SK-N-SH treated with all-trans-retinoic acid at 6 μM for 48 hours (cell line): ENCODE results near the gene HSF4.

Experiments
- ATAC-seq: fragments of 200-7000 bp; cut with Tn5 transposase; 3 replicates; pipeline ENCODE4 v1.9.1; 2020; ENCODE audit warnings: mild to moderate bottlenecking, moderate library complexity
- ARNTL ChIP-seq: fragments of 450-650 bp; formaldehyde crosslinking; IDR thresholded peaks from 2 replicates; pipeline ENCODE4 v1.5.0; 2020; ENCODE audit warnings: low read depth, mild to moderate bottlenecking, moderate library complexity, borderline replicate concordance
- BACH2 ChIP-seq: fragments of 250-450 bp; sonication (Bioruptor Pico); IDR thresholded peaks from 2 replicates; pipeline ENCODE4 v1.9.0; 2021; ENCODE audit warnings: mild to moderate bottlenecking, borderline replicate concordance
- CREB5 ChIP-seq: fragments of 250-450 bp; sonication (Bioruptor Pico); IDR thresholded peaks from 2 replicates; pipeline ENCODE4 v1.5.1; 2020; ENCODE audit warnings: low read depth, mild to moderate bottlenecking, moderate library complexity
- CSDC2 ChIP-seq: fragments of 250-450 bp; sonication (Bioruptor Pico); IDR thresholded peaks from 2 replicates; pipeline ENCODE4 v1.5.0; 2020; ENCODE audit warnings: mild to moderate bottlenecking, moderate library complexity
- CSRNP3 ChIP-seq: fragments of 250-450 bp; sonication (Bioruptor Pico); IDR thresholded peaks from 2 replicates; pipeline ENCODE4 v1.5.1; 2021; ENCODE audit warnings: mild to moderate bottlenecking, moderate library complexity
- ESRRG ChIP-seq: fragments of 250-450 bp; sonication (Bioruptor Pico); IDR thresholded peaks from 2 replicates; pipeline ENCODE4 v1.6.1; 2021; ENCODE audit warnings: mild to moderate bottlenecking
- GLIS3 ChIP-seq: fragments of 250-450 bp; sonication (Bioruptor Pico); IDR thresholded peaks from 2 replicates; pipeline ENCODE4 v1.5.0; 2020; ENCODE audit warnings: mild to moderate bottlenecking, moderate library complexity
- ISL1 ChIP-seq: fragments of 250-450 bp; sonication (Bioruptor Pico); IDR thresholded peaks from 2 replicates; pipeline ENCODE4 v2.1.2; 2022; ENCODE audit warnings: mild to moderate bottlenecking, moderate library complexity
- OSR1 ChIP-seq: fragments of 250-450 bp; sonication (Bioruptor Pico); IDR thresholded peaks from 2 replicates; pipeline ENCODE4 v1.8.0; 2022; ENCODE audit warnings: moderate library complexity, mild to moderate bottlenecking, inconsistent platforms
- PATZ1 ChIP-seq: fragments of 250-450 bp; sonication (Bioruptor Pico); IDR thresholded peaks from 2 replicates; pipeline ENCODE4 v1.8.0; 2020; ENCODE audit warnings: mild to moderate bottlenecking, moderate library complexity, borderline replicate concordance
- SNAI2 ChIP-seq: fragments of 250-450 bp; sonication (Bioruptor Pico); IDR thresholded peaks from 2 replicates; pipeline ENCODE4 v1.5.0; 2020; ENCODE audit warnings: mild to moderate bottlenecking, moderate library complexity
- TCF4 ChIP-seq: fragments of 250-450 bp; sonication (Bioruptor Pico); IDR thresholded peaks from 2 replicates; pipeline ENCODE4 v1.8.0; 2021; ENCODE audit warnings: mild to moderate bottlenecking, moderate library complexity, borderline replicate concordance
- TOX ChIP-seq: fragments of 250-450 bp; sonication (Bioruptor Pico); IDR thresholded peaks from 2 replicates; pipeline ENCODE4 v1.8.0; 2021; ENCODE audit warnings: mild to moderate bottlenecking, moderate library complexity, borderline replicate concordance
- TSHZ2 ChIP-seq: fragments of 250-450 bp; sonication (Bioruptor Pico); IDR thresholded peaks from 2 replicates; pipeline ENCODE4 v1.5.0; 2020; ENCODE audit warnings: mild to moderate bottlenecking, moderate library complexity
- ZFP3 ChIP-seq: fragments of 250-450 bp; sonication (Bioruptor Pico); IDR thresholded peaks from 2 replicates; pipeline ENCODE4 v1.5.0; 2020; ENCODE audit warnings: mild to moderate bottlenecking, moderate library complexity
- ZNF565 ChIP-seq: fragments of 450-650 bp; formaldehyde crosslinking; conservative IDR thresholded peaks from 2 replicates; pipeline ENCODE4 v1.5.0; 2020; ENCODE audit warnings: low read depth, mild to moderate bottlenecking, moderate library complexity
- ZNF70 ChIP-seq: fragments of 450-650 bp; formaldehyde crosslinking; IDR thresholded peaks from 2 replicates; pipeline ENCODE4 v1.5.0; 2020; ENCODE audit warnings: mild to moderate bottlenecking, moderate library complexity
- ZNF8 ChIP-seq: fragments of 450-650 bp; formaldehyde crosslinking; IDR thresholded peaks from 2 replicates; pipeline ENCODE4 v1.5.0; 2020; ENCODE audit warnings: mild to moderate bottlenecking, moderate library complexity

Gene HSF4

GRCh38 chr16:67194260-67194659 lies 29.7 kb downstream of the HSF4 start:
- no peak for TF ChIP-seq PATZ1 (CRISPR knock-in tag)
- no peak for TF ChIP-seq TOX (CRISPR knock-in tag)
- no peak for TF ChIP-seq ISL1 (CRISPR knock-in tag)
- no peak for TF ChIP-seq OSR1 (CRISPR knock-in tag)
- no peak for TF ChIP-seq ARNTL (CRISPR knock-in tag)
- TF ChIP-seq SNAI2 (CRISPR knock-in tag): no peak
- no peak for TF ChIP-seq CSRNP3 (CRISPR knock-in tag)
- TF ChIP-seq ZNF70: no peak
- no peak for TF ChIP-seq ZNF8 (CRISPR knock-in tag)
- no peak for TF ChIP-seq TCF4 (CRISPR knock-in tag)
- no peak for TF ChIP-seq BACH2 (CRISPR knock-in tag)
- TF ChIP-seq CSDC2: no peak
- TF ChIP-seq ZNF565 (CRISPR knock-in tag): no peak
- no peak for TF ChIP-seq GLIS3
- no peak for TF ChIP-seq CREB5 (CRISPR knock-in tag)
- TF ChIP-seq ZFP3 (CRISPR knock-in tag): no peak
- no peak for TF ChIP-seq TSHZ2 (CRISPR knock-in tag)
- no peak for TF ChIP-seq ESRRG (CRISPR knock-in tag)
- no peak for ATAC-seq

GRCh38 chr16:67195676-67196075 lies 31.1 kb downstream of the HSF4 start:
- no peak for TF ChIP-seq ZNF565 (CRISPR knock-in tag)
- no peak for TF ChIP-seq ISL1 (CRISPR knock-in tag)
- no peak for TF ChIP-seq TOX (CRISPR knock-in tag)
- TF ChIP-seq CSRNP3 (CRISPR knock-in tag): no peak
- TF ChIP-seq GLIS3: no peak
- no peak for TF ChIP-seq OSR1 (CRISPR knock-in tag)
- TF ChIP-seq TSHZ2 (CRISPR knock-in tag): no peak
- no peak for TF ChIP-seq CSDC2
- no peak for TF ChIP-seq ZNF8 (CRISPR knock-in tag)
- TF ChIP-seq ESRRG (CRISPR knock-in tag): no peak
- ATAC-seq: no peak
